HepG2 (cell line): ENCODE measurements around the gene CPN1. TPM values are rescaled to one million over a fixed set of nuclear protein-coding genes. Genes with fewer than 3 reads are reported as not detected.

ENCODE experiments used
- ATAC-seq: fragments of 200-7000 bp; cut with Tn5 transposase; 3 replicates; pipeline ENCODE4 v1.9.1; 2020; ENCODE audit warnings: mild to moderate bottlenecking, moderate library complexity
- BruUV-seq: library from RNA; stranded (reverse); fragments of 400-500 nt; replicated peaks from 2 replicates; lab custom pipeline; 2021; lab: Mats Ljungman, UMichigan
- CTCF ChIA-PET: fragments of 300-600 bp; formaldehyde crosslinking; extraction: SDS; loops from one replicate; lab custom pipeline; 2021; ENCODE audit warnings: low total read pairs, inconsistent platforms, low intra/inter-chr PET ratio; lab: Yijun Ruan, JAX
- POLR2A ChIA-PET: fragments of 350-600 bp; sonication (Branson Sonifier 250); formaldehyde crosslinking; loops from one replicate; lab custom pipeline; 2020; ENCODE audit warnings: antibody characterized with exemption, inconsistent platforms; lab: Yijun Ruan, JAX
- DNase-seq: peaks from one replicate; pipeline ENCODE4 v3.0.0-alpha.2; 2015; ENCODE audit warnings: low spot score
- FAIRE-seq: peaks from 3 replicates; lab custom pipeline; 2011; peaks lifted over from hg19 to GRCh38; lab: Jason Lieb, UNC
- H2AFZ ChIP-seq: one replicate; pipeline ENCODE4 v1.6.1; 2011; ENCODE audit warnings: low read length, inconsistent platforms
- H3K27ac ChIP-seq: fragments of 300-600 bp; 3 replicates; pipeline ENCODE4 v1.8.0; 2011; ENCODE audit warnings: mixed run types, mild to moderate bottlenecking, mixed read lengths, low read length, inconsistent platforms; ENCODE audit not compliant: insufficient read depth; ENCODE audit errors: extremely low read length
- H3K27me3 ChIP-seq, 2 experiments: fragments of 200-600 bp in 1 of 2; 2 replicates in 1 of 2; 3 replicates in 1 of 2; pipeline versions ENCODE4 v1.6.0 to v1.8.0; 2011; ENCODE audit warnings: low read length in 2 of 2, mild to moderate bottlenecking in 2 of 2, moderate library complexity in 2 of 2, inconsistent platforms in 1 of 2; ENCODE audit not compliant: insufficient read depth in 2 of 2, control insufficient read depth in 1 of 2
- H3K36me3 ChIP-seq, 2 experiments: fragments of 200-600 bp in 1 of 2; replicated peaks in 1 of 2; 2 replicates in 1 of 2; 3 replicates in 1 of 2; pipeline versions ENCODE4 v1.5.1 to v1.8.0; 2011; ENCODE audit warnings: low read length in 2 of 2, inconsistent platforms in 1 of 2; ENCODE audit not compliant: insufficient read depth in 2 of 2, control insufficient read depth in 1 of 2
- H3K4me1 ChIP-seq: 2 replicates; pipeline ENCODE4 v1.5.1; 2012; ENCODE audit warnings: low read length, inconsistent platforms; ENCODE audit not compliant: insufficient read depth
- H3K4me2 ChIP-seq: 2 replicates; pipeline ENCODE4 v1.6.0; 2011; ENCODE audit warnings: low read depth, low read length, inconsistent platforms
- H3K4me3 ChIP-seq, 3 experiments: fragments of 200-600 bp in 1 of 3; sonication (generic), shearing (Covaris generic) in 1 of 3; replicated peaks in 1 of 3; 2 replicates each; pipeline ENCODE4 v1.5.1; 2011 to 2016; ENCODE audit warnings: low read length in 3 of 3, inconsistent platforms in 2 of 3, low read depth in 2 of 3, mild to moderate bottlenecking in 2 of 3, control low read depth in 1 of 3, mixed read lengths in 1 of 3; ENCODE audit not compliant: insufficient read depth in 1 of 3
- H3K79me2 ChIP-seq: one replicate; pipeline ENCODE4 v1.6.1; 2011; ENCODE audit warnings: low read length, inconsistent platforms; ENCODE audit not compliant: insufficient read depth
- H3K9ac ChIP-seq: 2 replicates; pipeline ENCODE4 v1.6.0; 2011; ENCODE audit warnings: mild to moderate bottlenecking, low read depth, low read length, inconsistent platforms; ENCODE audit not compliant: insufficient read depth
- H3K9me3 ChIP-seq: 2 replicates; pipeline ENCODE4 v1.5.1; 2012; ENCODE audit warnings: mild to moderate bottlenecking, low read length
- H4K20me1 ChIP-seq: 2 replicates; pipeline ENCODE4 v1.6.0; 2011; ENCODE audit warnings: inconsistent platforms, mild to moderate bottlenecking, low read length, moderate library complexity; ENCODE audit not compliant: insufficient read depth
- MAF1 ChIP-seq: sonication (generic); formaldehyde crosslinking; IDR thresholded peaks from 2 replicates; pipeline ENCODE4 v1.5.0; 2020; ENCODE audit warnings: missing genetic modification reagents, borderline replicate concordance
- SIN3B ChIP-seq: fragments of 150-350 bp; IDR thresholded peaks from 2 replicates; pipeline ENCODE4 v1.6.1; 2014; ENCODE audit warnings: low read length
- TEAD2 ChIP-seq: sonication (generic); formaldehyde crosslinking; IDR thresholded peaks from 2 replicates; pipeline ENCODE4 v1.9.0; 2021; ENCODE audit warnings: missing genetic modification reagents
- ZBTB26 ChIP-seq: IDR thresholded peaks from 2 replicates; pipeline ENCODE4 v1.6.1; 2016; ENCODE audit warnings: missing compliant biosample characterization, missing genetic modification reagents, borderline replicate concordance
- ZBTB33 ChIP-seq: sonication (generic); formaldehyde crosslinking; IDR thresholded peaks from 2 replicates; pipeline ENCODE4 v1.4.0; 2020; ENCODE audit warnings: missing genetic modification reagents
- ZBTB43 ChIP-seq: sonication (generic); formaldehyde crosslinking; conservative IDR thresholded peaks from 2 replicates; pipeline ENCODE4 v1.4.0; 2020; ENCODE audit warnings: missing genetic modification reagents
- ZNF225 ChIP-seq: sonication (generic); formaldehyde crosslinking; IDR thresholded peaks from 2 replicates; pipeline ENCODE4 v1.4.0; 2020; ENCODE audit warnings: mild to moderate bottlenecking, missing genetic modification reagents
- ZNF430 ChIP-seq: sonication (generic); formaldehyde crosslinking; IDR thresholded peaks from 2 replicates; pipeline ENCODE4 v1.9.0; 2021; ENCODE audit warnings: mild to moderate bottlenecking, missing genetic modification reagents
- ZNF563 ChIP-seq: sonication (generic); formaldehyde crosslinking; IDR thresholded peaks from 2 replicates; pipeline ENCODE4 v1.8.0; 2022; ENCODE audit warnings: mild to moderate bottlenecking, moderate library complexity, missing genetic modification reagents
- WGBS: methylation state at CpG from one replicate; pipeline ENCODE4 v1.1.6; 2017; ENCODE audit warnings: low lambda C conversion rate; 5-methylcytosine and 5-hydroxymethylcytosine counted together
- in situ Hi-C: cut with HindIII; loops from 2 replicates; pipeline ENCODE4 v1.10.0; 2017; ENCODE audit warnings: low pct_unique_long_range_greater_than_20kb; ENCODE audit not compliant: extremely low pct_ligation_motif_present
- intact Hi-C: fragments of 100-400 bp; cut with micrococcal nuclease; formaldehyde crosslinking; loops from one replicate; pipeline ENCODE4 v1.10.0; 2022; ENCODE audit not compliant: unreplicated experiment
- polyA plus RNA-seq, 8 experiments: library from polyadenylated mRNA; depleted of rRNA in 3 of 8; stranded (reverse) in 7 of 8; unstranded in 1 of 8; fragments of >200 nt; fragmentation: Illumina TruSeq in 4 of 8; extraction: Trizol in 4 of 8; gene quantifications; 2 replicates each; pipeline versions ENCODE4 v1.2.1 to v1.2.3, GENCODE V29; 2011 to 2016; ENCODE audit warnings: low read depth in 4 of 8, missing spikeins in 1 of 8, mixed read lengths in 1 of 8; ENCODE audit not compliant: insufficient read depth in 1 of 8
- total RNA-seq, 5 experiments: library from RNA; depleted of rRNA; stranded (reverse); fragments of >200 nt; fragmentation: Illumina TruSeq; extraction: Trizol; gene quantifications; 2 replicates each; pipeline ENCODE4 v1.2.3, GENCODE V29; 2016; ENCODE audit warnings: low read depth in 1 of 5
- TF ChIP-seq, protein P1 (sequence below): sonication (generic); formaldehyde crosslinking; IDR thresholded peaks from 2 replicates; pipeline ENCODE4 v1.5.0; 2020; ENCODE audit warnings: mild to moderate bottlenecking, missing genetic modification reagents
- TF ChIP-seq, protein P2 (sequence below): sonication (generic); formaldehyde crosslinking; IDR thresholded peaks from 2 replicates; pipeline ENCODE4 v1.4.0; 2020; ENCODE audit warnings: mild to moderate bottlenecking, missing genetic modification reagents

The CPN1 gene
- total and polyA plus RNA-seq, 2 of the 13 experiments (the other 11 are each of a cell fraction or from before 2014, with no cell fraction given): 17.3 to 35.1 TPM

DNA sequence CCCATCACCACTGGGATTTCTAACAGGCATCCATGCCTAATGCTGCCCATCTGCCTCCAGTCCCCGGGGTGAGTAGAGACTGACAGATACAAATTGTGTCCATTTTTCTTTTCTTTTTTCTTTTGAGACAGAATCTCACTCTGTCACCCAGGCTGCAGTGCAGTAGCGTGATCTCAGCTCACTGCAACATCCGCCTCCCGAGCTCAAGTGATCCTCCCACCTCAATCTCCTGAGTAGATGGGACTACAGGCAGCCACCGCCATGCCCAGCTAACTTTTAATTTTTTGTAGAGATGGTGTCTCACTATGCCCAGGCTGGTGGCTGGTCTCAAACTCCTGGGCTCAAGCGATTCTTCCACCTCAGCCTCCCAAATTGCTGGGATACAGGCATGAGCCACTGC is 7.6 kb upstream of the CPN1 start:
- Histone ChIP-seq H3K27ac (no peak overlapping the region), H3K9ac (no peak overlapping the region), H3K27me3 (no peaks in the 10 kb centered on the region; a peak in 1 of 5 replicates), H4K20me1 (no peaks in the 10 kb centered on the region), H3K4me3 (no peak overlapping the region), H3K4me1 (peaks cover 38% of the 10 kb centered on the region), H3K4me2 (no peak overlapping the region), H3K9me3 (no peaks in the 10 kb centered on the region), H2AFZ (no peak overlapping the region), H3K79me2 (no peaks in the 10 kb centered on the region), H3K36me3 (no peaks in the 10 kb centered on the region)
- FAIRE-seq (no peak), DNase-seq (no peak), ATAC-seq (no peak)
- in situ Hi-C loops: no loop called here
- TF ChIP-seq, protein P1, sequence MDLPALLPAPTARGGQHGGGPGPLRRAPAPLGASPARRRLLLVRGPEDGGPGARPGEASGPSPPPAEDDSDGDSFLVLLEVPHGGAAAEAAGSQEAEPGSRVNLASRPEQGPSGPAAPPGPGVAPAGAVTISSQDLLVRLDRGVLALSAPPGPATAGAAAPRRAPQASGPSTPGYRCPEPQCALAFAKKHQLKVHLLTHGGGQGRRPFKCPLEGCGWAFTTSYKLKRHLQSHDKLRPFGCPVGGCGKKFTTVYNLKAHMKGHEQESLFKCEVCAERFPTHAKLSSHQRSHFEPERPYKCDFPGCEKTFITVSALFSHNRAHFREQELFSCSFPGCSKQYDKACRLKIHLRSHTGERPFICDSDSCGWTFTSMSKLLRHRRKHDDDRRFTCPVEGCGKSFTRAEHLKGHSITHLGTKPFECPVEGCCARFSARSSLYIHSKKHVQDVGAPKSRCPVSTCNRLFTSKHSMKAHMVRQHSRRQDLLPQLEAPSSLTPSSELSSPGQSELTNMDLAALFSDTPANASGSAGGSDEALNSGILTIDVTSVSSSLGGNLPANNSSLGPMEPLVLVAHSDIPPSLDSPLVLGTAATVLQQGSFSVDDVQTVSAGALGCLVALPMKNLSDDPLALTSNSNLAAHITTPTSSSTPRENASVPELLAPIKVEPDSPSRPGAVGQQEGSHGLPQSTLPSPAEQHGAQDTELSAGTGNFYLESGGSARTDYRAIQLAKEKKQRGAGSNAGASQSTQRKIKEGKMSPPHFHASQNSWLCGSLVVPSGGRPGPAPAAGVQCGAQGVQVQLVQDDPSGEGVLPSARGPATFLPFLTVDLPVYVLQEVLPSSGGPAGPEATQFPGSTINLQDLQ: no peak
- TF ChIP-seq ZBTB43 (CRISPR knock-in tag): no peak
- no peak for TF ChIP-seq TEAD2 (CRISPR knock-in tag)
- no peak for TF ChIP-seq ZBTB33
- TF ChIP-seq, protein P2, sequence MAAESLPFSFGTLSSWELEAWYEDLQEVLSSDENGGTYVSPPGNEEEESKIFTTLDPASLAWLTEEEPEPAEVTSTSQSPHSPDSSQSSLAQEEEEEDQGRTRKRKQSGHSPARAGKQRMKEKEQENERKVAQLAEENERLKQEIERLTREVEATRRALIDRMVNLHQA (CRISPR knock-in tag): no peak
- no peak for TF ChIP-seq ZBTB26
- no peak for TF ChIP-seq ZNF225 (CRISPR knock-in tag)
- TF ChIP-seq ZNF430 (CRISPR knock-in tag): no peak
- TF ChIP-seq SIN3B: no peak
- TF ChIP-seq MAF1 (CRISPR knock-in tag): no peak
- TF ChIP-seq ZNF563: no peak
- 65% methylated on average over 6 of the region's 6 CpGs for WGBS
- POLR2A ChIA-PET: no interaction called here
- intact Hi-C loops: no loop called here
- BruUV-seq: no TSS peak
- CTCF ChIA-PET: no interaction called here
